ENCODE results near the gene CNPY3. TPM values are rescaled to one million over a fixed set of nuclear protein-coding genes. Genes with fewer than 3 reads are reported as not detected.
A peak's percentile ranks its signal among the peaks of the same experiment; 100 is the strongest.
"Not testable (repeated sequence)": the region's sequence is repeated elsewhere in the genome, so short reads cannot be mapped to it uniquely, and the experiment has no call there.

CNPY3 gene
- total and polyA plus RNA-seq, 10 of the 15 experiments (the other 5 are each of a cell fraction or from before 2014, with no cell fraction given) = 7.2 to 102 (median 73.6) TPM

GRCh38 chr6:42880871-42881270 is 48.4 kb upstream of the CNPY3 start:
- Histone ChIP-seq H3K4me3 (peak overlapping the region; percentile 86), H3K27ac (ENCODE audit: control insufficient read depth, insufficient read depth) (peak overlapping the region; percentile 78; the same call in 1 of the 2 replicates), H3K4me2 (ENCODE audit: control insufficient read depth, insufficient read depth) (peak overlapping the region; percentile 56), H3K79me2 (ENCODE audit: control insufficient read depth, insufficient read depth, low read length) (peaks cover 36% of the 10 kb centered on the region), H3K9ac (ENCODE audit: control insufficient read depth, insufficient read depth, low read length) (peak overlapping the region; percentile 96), H3K36me3 (ENCODE audit: control insufficient read depth in 2 of 2, insufficient read depth in 2 of 2, low read length in 1 of 2) (peaks cover 16 to 20% of the 10 kb centered on the region in 2 experiments)
- H3K4me1 ChIP-seq (ENCODE audit: control insufficient read depth, insufficient read depth, low read length); intact Hi-C loops (cut with micrococcal nuclease; ENCODE audit: unreplicated experiment); in situ Hi-C loops (cut with MboI); DNase-seq (ENCODE audit: low read depth, low spot score); H3K9me3 ChIP-seq (replicated peaks; ENCODE audit: control insufficient read depth, insufficient read depth, low read length); BruUV-seq (replicated peaks); H4K20me1 ChIP-seq (ENCODE audit: control insufficient read depth, insufficient read depth); H2AFZ ChIP-seq (ENCODE audit: control insufficient read depth, low read depth, low read length); FAIRE-seq; ATAC-seq; H3K27me3 ChIP-seq (replicated peaks in 1 of 2; ENCODE audit: control insufficient read depth in 2 of 2, insufficient read depth in 2 of 2, low read length in 1 of 2): not testable (repeated sequence)
- ChIA-PET POLR2A (interaction anchor here (0.5 to 3.5 kb wide), 6 partner anchors 9 to 957 kb away, joined by 3 to 16 read pairs (median 4); partner anchors contain the start of gene CNPY3), RAD21 (ENCODE audit: unreplicated experiment) (interaction anchor here (0.6 kb wide), 1 partner anchor 110 kb away, joined by 4 read pairs; no protein-coding TSS in a partner anchor), CTCF (interaction anchor here (0.8 to 2.1 kb wide), 7 partner anchors 10 to 263 kb away, joined by 3 to 8 read pairs (median 5); a partner anchor contains a TSS), SMC1A (ENCODE audit: uncharacterized antibody, unreplicated experiment) (interaction anchor here (0.5 to 7.1 kb wide), 4 partner anchors 10 to 217 kb away, joined by 4 to 58 read pairs (median 6); no protein-coding TSS in a partner anchor)
- TF ChIP-seq, protein P1, sequence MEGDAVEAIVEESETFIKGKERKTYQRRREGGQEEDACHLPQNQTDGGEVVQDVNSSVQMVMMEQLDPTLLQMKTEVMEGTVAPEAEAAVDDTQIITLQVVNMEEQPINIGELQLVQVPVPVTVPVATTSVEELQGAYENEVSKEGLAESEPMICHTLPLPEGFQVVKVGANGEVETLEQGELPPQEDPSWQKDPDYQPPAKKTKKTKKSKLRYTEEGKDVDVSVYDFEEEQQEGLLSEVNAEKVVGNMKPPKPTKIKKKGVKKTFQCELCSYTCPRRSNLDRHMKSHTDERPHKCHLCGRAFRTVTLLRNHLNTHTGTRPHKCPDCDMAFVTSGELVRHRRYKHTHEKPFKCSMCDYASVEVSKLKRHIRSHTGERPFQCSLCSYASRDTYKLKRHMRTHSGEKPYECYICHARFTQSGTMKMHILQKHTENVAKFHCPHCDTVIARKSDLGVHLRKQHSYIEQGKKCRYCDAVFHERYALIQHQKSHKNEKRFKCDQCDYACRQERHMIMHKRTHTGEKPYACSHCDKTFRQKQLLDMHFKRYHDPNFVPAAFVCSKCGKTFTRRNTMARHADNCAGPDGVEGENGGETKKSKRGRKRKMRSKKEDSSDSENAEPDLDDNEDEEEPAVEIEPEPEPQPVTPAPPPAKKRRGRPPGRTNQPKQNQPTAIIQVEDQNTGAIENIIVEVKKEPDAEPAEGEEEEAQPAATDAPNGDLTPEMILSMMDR (IDR thresholded peaks at IDR 0.05 in 2 of 3, conservative IDR thresholded peaks at IDR 0.05 in 1 of 3; ENCODE audit: control insufficient read depth in 2 of 3, extremely low read depth in 1 of 3, insufficient read depth in 1 of 3, low read depth in 3 of 3, low read length in 3 of 3) = peak in 2 of 3 experiments; percentile 4 to 13; a peak in 1 of 6 replicates
- TF ChIP-seq RAD21 (IDR thresholded peaks at IDR 0.05; ENCODE audit: insufficient read depth, low read depth, low read length) = 0 out of 2 replicates have a peak, but pooled peaks have one; percentile 8
- 78% methylated on average over 12 of the region's 12 CpGs for WGBS (ENCODE audit: insufficient coverage, insufficient replicate concordance, low lambda C conversion rate, missing lambda C conversion rate)

GRCh38 chr6:42885702-42886101 is 43.6 kb upstream of the CNPY3 start:
- CTCF ChIA-PET = interaction anchor here (1.7 kb wide), 1 partner anchor 10 kb away, joined by 4 read pairs; no protein-coding TSS in a partner anchor
- Histone ChIP-seq H4K20me1 (ENCODE audit: control insufficient read depth, insufficient read depth) (no peaks in the 10 kb centered on the region), H3K36me3 (ENCODE audit: control insufficient read depth in 2 of 2, insufficient read depth in 2 of 2, low read length in 1 of 2) (peaks cover 18 to 23% of the 10 kb centered on the region in 2 experiments), H3K9me3 (replicated peaks; ENCODE audit: control insufficient read depth, insufficient read depth, low read length) (no peaks in the 10 kb centered on the region), H3K27me3 (replicated peaks in 1 of 2; ENCODE audit: control insufficient read depth in 2 of 2, insufficient read depth in 2 of 2, low read length in 1 of 2) (no peaks in the 10 kb centered on the region), H3K27ac (ENCODE audit: control insufficient read depth, insufficient read depth) (no peak overlapping the region), H3K4me2 (ENCODE audit: control insufficient read depth, insufficient read depth) (no peak overlapping the region), H2AFZ (ENCODE audit: control insufficient read depth, low read depth, low read length) (no peak overlapping the region), H3K4me1 (ENCODE audit: control insufficient read depth, insufficient read depth, low read length) (no peaks in the 10 kb centered on the region), H3K9ac (ENCODE audit: control insufficient read depth, insufficient read depth, low read length) (no peak overlapping the region), H3K4me3 (no peak overlapping the region), H3K79me2 (ENCODE audit: control insufficient read depth, insufficient read depth, low read length) (peaks cover 30% of the 10 kb centered on the region)
- BruUV-seq (replicated peaks) = no TSS peak
- RAD21 ChIA-PET (ENCODE audit: unreplicated experiment) = no interaction called here
- SMC1A ChIA-PET (ENCODE audit: uncharacterized antibody, unreplicated experiment) = interaction anchor here (1.0 kb wide), 1 partner anchor 144 kb away, joined by 3 read pairs; no protein-coding TSS in a partner anchor
- in situ Hi-C loops (cut with MboI) (no loop called here), intact Hi-C loops (cut with micrococcal nuclease; ENCODE audit: unreplicated experiment) (no loop called here)
- POLR2A ChIA-PET = no interaction called here
- FAIRE-seq (no peak), ATAC-seq (no peak), DNase-seq (ENCODE audit: low read depth, low spot score) (no peak)
- WGBS (ENCODE audit: insufficient coverage, insufficient replicate concordance, low lambda C conversion rate, missing lambda C conversion rate) = 83% methylated on average over 4 of the region's 4 CpGs
- no peak for TF ChIP-seq YY1 (IDR thresholded peaks at IDR 0.05; ENCODE audit: low read depth, low read length)
- TF ChIP-seq WRNIP1 (IDR thresholded peaks at IDR 0.05; ENCODE audit: borderline replicate concordance, low read depth, low read length) = no peak
- TF ChIP-seq, protein P2, sequence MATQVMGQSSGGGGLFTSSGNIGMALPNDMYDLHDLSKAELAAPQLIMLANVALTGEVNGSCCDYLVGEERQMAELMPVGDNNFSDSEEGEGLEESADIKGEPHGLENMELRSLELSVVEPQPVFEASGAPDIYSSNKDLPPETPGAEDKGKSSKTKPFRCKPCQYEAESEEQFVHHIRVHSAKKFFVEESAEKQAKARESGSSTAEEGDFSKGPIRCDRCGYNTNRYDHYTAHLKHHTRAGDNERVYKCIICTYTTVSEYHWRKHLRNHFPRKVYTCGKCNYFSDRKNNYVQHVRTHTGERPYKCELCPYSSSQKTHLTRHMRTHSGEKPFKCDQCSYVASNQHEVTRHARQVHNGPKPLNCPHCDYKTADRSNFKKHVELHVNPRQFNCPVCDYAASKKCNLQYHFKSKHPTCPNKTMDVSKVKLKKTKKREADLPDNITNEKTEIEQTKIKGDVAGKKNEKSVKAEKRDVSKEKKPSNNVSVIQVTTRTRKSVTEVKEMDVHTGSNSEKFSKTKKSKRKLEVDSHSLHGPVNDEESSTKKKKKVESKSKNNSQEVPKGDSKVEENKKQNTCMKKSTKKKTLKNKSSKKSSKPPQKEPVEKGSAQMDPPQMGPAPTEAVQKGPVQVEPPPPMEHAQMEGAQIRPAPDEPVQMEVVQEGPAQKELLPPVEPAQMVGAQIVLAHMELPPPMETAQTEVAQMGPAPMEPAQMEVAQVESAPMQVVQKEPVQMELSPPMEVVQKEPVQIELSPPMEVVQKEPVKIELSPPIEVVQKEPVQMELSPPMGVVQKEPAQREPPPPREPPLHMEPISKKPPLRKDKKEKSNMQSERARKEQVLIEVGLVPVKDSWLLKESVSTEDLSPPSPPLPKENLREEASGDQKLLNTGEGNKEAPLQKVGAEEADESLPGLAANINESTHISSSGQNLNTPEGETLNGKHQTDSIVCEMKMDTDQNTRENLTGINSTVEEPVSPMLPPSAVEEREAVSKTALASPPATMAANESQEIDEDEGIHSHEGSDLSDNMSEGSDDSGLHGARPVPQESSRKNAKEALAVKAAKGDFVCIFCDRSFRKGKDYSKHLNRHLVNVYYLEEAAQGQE (IDR thresholded peaks at IDR 0.05; ENCODE audit: low read depth, low read length) = no peak
- TF ChIP-seq KDM1A (IDR thresholded peaks at IDR 0.05; ENCODE audit: borderline replicate concordance) = no peak
- TF ChIP-seq PML (IDR thresholded peaks at IDR 0.05; ENCODE audit: low read length) = no peak
- TF ChIP-seq, protein P3, sequence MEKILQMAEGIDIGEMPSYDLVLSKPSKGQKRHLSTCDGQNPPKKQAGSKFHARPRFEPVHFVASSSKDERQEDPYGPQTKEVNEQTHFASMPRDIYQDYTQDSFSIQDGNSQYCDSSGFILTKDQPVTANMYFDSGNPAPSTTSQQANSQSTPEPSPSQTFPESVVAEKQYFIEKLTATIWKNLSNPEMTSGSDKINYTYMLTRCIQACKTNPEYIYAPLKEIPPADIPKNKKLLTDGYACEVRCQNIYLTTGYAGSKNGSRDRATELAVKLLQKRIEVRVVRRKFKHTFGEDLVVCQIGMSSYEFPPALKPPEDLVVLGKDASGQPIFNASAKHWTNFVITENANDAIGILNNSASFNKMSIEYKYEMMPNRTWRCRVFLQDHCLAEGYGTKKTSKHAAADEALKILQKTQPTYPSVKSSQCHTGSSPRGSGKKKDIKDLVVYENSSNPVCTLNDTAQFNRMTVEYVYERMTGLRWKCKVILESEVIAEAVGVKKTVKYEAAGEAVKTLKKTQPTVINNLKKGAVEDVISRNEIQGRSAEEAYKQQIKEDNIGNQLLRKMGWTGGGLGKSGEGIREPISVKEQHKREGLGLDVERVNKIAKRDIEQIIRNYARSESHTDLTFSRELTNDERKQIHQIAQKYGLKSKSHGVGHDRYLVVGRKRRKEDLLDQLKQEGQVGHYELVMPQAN (conservative IDR thresholded peaks at IDR 0.05) = no peak

Data from GM12878 (cell line).